Lung microvascular endothelial cell (primary cell): ENCODE data around the gene CLMN. TPM values are rescaled to one million over a fixed set of nuclear protein-coding genes. Genes with fewer than 3 reads are reported as not detected.

Experiments used
- DNase-seq, 2 donors: peaks; one replicate each; pipeline versions ENCODE4 v3.0.0 to v3.0.0-alpha.2; 2010; ENCODE audit warnings: low read depth in 2 of 2
- total RNA-seq: library from RNA; depleted of rRNA; stranded (reverse); fragments of >200 nt; gene quantifications from 2 replicates; pipeline ENCODE4 v1.2.1, GENCODE V29; 2014

The CLMN gene
- total RNA-seq, 1 donor from 2014 or later = 0.20 TPM

- DNase-seq = no peak
Measured at GRCh38 chr14:95263527-95264231, 56.0 kb downstream of the CLMN start.

GRCh38 chr14:95262511-95262891, 57.2 kb downstream of the CLMN start:
- no peak for DNase-seq

- DNase-seq = no peak
Measured at GRCh38 chr14:95261616-95262510, 57.8 kb downstream of the CLMN start.

GRCh38 chr14:95260537-95261361, 59.0 kb downstream of the CLMN start:
- DNase-seq = peak in 1 of 2 donors; percentile 90

GRCh38 chr14:95258754-95259593, 60.7 kb downstream of the CLMN start:
- peak in 1 of 2 donors; percentile 76 for DNase-seq

GRCh38 chr14:95258156-95258555, 61.6 kb downstream of the CLMN start:
- DNase-seq = no peak

- no peak for DNase-seq
Measured at GRCh38 chr14:95257521-95257920, 62.2 kb downstream of the CLMN start.

GRCh38 chr14:95256776-95257060, 63.0 kb downstream of the CLMN start:
- no peak for DNase-seq

GRCh38 chr14:95256002-95256775, 63.5 kb downstream of the CLMN start:
- DNase-seq = no peak

GRCh38 chr14:95255487-95255886, 64.2 kb downstream of the CLMN start:
- DNase-seq = peak in 1 of 2 donors; percentile 89

- no peak for DNase-seq
Measured at GRCh38 chr14:95255013-95255412, 64.7 kb downstream of the CLMN start.

- DNase-seq = no peak
Measured at GRCh38 chr14:95254288-95254687, 65.4 kb downstream of the CLMN start.

- DNase-seq = peak; percentile 61 to 86
Measured at GRCh38 chr14:95253039-95253630, 66.6 kb downstream of the CLMN start.

GRCh38 chr14:95252219-95252618, 67.5 kb downstream of the CLMN start:
- DNase-seq = no peak

GRCh38 chr14:95250936-95251335, 68.8 kb downstream of the CLMN start:
- DNase-seq = peak; percentile 54 to 72

- peak in 1 of 2 donors; percentile 10 for DNase-seq
Measured at GRCh38 chr14:95250140-95250769, 69.5 kb downstream of the CLMN start.

GRCh38 chr14:95248432-95248831, 71.3 kb downstream of the CLMN start:
- DNase-seq = peak in 1 of 2 donors; percentile 28

- no peak for DNase-seq
Measured at GRCh38 chr14:95246870-95247269, 72.8 kb downstream of the CLMN start.

- DNase-seq = no peak
Measured at GRCh38 chr14:95245334-95245733, 74.4 kb downstream of the CLMN start.
